Breast epithelium (tissue), 3 donors: ENCODE data around the gene FER.

Experiments used
- POLR2A ChIP-seq: fragments of 450-650 bp; IDR thresholded peaks from one replicate; pipeline ENCODE4 v1.6.1; 2016; ENCODE audit warnings: antibody characterized with exemption, mild to moderate bottlenecking, moderate library complexity
- POLR2AphosphoS5 ChIP-seq, 3 donors: sonication (generic); formaldehyde crosslinking; IDR thresholded peaks; one replicate each; pipeline ENCODE4 v1.6.1; 2017; ENCODE audit warnings: antibody characterized with exemption in 3 of 3
- TF ChIP-seq, protein P1 (sequence below), 3 donors: fragments of 450-650 bp; IDR thresholded peaks; one replicate each; pipeline ENCODE4 v1.5.1; 2016 to 2017; ENCODE audit warnings: antibody characterized with exemption in 3 of 3, mild to moderate bottlenecking in 3 of 3, moderate library complexity in 3 of 3

DNA sequence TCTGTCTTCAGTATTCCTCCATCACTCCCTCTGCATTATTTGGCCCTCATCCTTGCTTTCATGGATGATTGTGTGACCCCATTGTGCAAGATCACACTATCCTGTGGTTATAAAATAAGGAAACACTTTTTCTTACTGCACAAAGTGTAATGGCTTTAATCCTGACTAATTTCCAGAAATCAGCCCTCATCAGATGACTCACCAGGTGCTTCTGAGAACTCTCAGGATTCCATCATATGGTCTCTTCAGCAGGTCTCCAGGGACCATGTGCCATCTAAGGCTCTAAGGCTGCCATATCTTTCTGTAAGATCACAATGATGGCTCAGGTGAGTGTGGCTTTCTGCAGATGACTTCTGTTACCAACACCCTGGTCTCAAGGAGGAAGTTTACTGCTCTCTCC is 27.3 kb upstream of the FER start:
- TF ChIP-seq POLR2A (no peak), POLR2AphosphoS5 (IDR thresholded peaks at IDR 0.05) (no peak)
- TF ChIP-seq, protein P1, sequence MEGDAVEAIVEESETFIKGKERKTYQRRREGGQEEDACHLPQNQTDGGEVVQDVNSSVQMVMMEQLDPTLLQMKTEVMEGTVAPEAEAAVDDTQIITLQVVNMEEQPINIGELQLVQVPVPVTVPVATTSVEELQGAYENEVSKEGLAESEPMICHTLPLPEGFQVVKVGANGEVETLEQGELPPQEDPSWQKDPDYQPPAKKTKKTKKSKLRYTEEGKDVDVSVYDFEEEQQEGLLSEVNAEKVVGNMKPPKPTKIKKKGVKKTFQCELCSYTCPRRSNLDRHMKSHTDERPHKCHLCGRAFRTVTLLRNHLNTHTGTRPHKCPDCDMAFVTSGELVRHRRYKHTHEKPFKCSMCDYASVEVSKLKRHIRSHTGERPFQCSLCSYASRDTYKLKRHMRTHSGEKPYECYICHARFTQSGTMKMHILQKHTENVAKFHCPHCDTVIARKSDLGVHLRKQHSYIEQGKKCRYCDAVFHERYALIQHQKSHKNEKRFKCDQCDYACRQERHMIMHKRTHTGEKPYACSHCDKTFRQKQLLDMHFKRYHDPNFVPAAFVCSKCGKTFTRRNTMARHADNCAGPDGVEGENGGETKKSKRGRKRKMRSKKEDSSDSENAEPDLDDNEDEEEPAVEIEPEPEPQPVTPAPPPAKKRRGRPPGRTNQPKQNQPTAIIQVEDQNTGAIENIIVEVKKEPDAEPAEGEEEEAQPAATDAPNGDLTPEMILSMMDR (IDR thresholded peaks at IDR 0.05) = no peak
